ENCODE results near the gene LDB2. TPM values are rescaled to one million over a fixed set of nuclear protein-coding genes. Genes with fewer than 3 reads are reported as not detected.

The LDB2 gene
- total and polyA plus RNA-seq, 2 donors (not counting 3 experiments of a cell fraction or from before 2014, with no cell fraction given) = 127 to 223 TPM

GRCh38 chr4:16544251-16544721 is 354.2 kb downstream of the LDB2 start:
- CTCF ChIA-PET = no interaction called here
- Histone ChIP-seq H3K4me2 (ENCODE audit: insufficient read depth, low read length) (no peak overlapping the region), H3K4me1 (ENCODE audit: control insufficient read depth, extremely low read depth, insufficient read depth, low read length) (no peaks in the 10 kb centered on the region), H3K79me2 (ENCODE audit: control insufficient read depth, insufficient read depth, low read length) (no peaks in the 10 kb centered on the region), H3K9me3 (replicated peaks; ENCODE audit: control insufficient read depth, insufficient read depth, low read length) (no peaks in the 10 kb centered on the region), H3K27ac (ENCODE audit: insufficient read depth, low read depth, low read length) (no peak overlapping the region), H3K36me3 (ENCODE audit: control insufficient read depth in 2 of 2, extremely low read depth in 1 of 2, insufficient read depth in 2 of 2, low read length in 2 of 2) (no peaks in the 10 kb centered on the region), H4K20me1 (replicated peaks; ENCODE audit: control insufficient read depth, extremely low read depth, insufficient read depth, low read length) (no peaks in the 10 kb centered on the region), H3K4me3 (replicated peaks in 1 of 3; ENCODE audit: insufficient read depth in 1 of 3, low read depth in 1 of 3, low read length in 3 of 3) (no peak overlapping the region), H2AFZ (ENCODE audit: low read depth, low read length) (no peak overlapping the region), H3K9me1 (replicated peaks; ENCODE audit: control insufficient read depth, extremely low read depth, insufficient read depth, low read length) (no peaks in the 10 kb centered on the region), H3K27me3 (ENCODE audit: control insufficient read depth in 2 of 2, insufficient read depth in 2 of 2, low read length in 2 of 2) (no peaks in the 10 kb centered on the region), H3K9ac (replicated peaks; ENCODE audit: extremely low read depth, insufficient read depth, low read length) (no peak overlapping the region)
- FAIRE-seq (no peak), DNase-seq (ENCODE audit: low read depth, low spot score) (no peak)
- POLR2A ChIA-PET = no interaction called here
- BruUV-seq (replicated peaks) = no TSS peak
- intact Hi-C loops (cut with micrococcal nuclease) (no loop called here), dilution Hi-C loops (cut with MboI; ENCODE audit: extremely low pct_ligation_motif_present, low sequenced_read_pairs) (no loop called here)
- no peak for TF ChIP-seq CTCF (IDR thresholded peaks at IDR 0.05; ENCODE audit: extremely low read depth in 1 of 2, insufficient read depth in 1 of 2, low read depth in 1 of 2, low read length in 2 of 2)
- TF ChIP-seq POLR2AphosphoS5 (IDR thresholded peaks at IDR 0.05; ENCODE audit: insufficient read depth, low read depth, low read length) = no peak
- no peak for TF ChIP-seq JUN (IDR thresholded peaks at IDR 0.05; ENCODE audit: borderline replicate concordance, insufficient read depth, insufficient read length, low read depth)
- TF ChIP-seq FOS (IDR thresholded peaks at IDR 0.05; ENCODE audit: borderline replicate concordance, insufficient read depth, low read length) = no peak
- TF ChIP-seq MAX (IDR thresholded peaks at IDR 0.05; ENCODE audit: insufficient read depth, insufficient read length) = no peak
- TF ChIP-seq POLR2A (IDR thresholded peaks at IDR 0.05; ENCODE audit: low read depth, low read length) = no peak

- intact Hi-C loops (cut with micrococcal nuclease) (no loop called here), dilution Hi-C loops (cut with MboI; ENCODE audit: extremely low pct_ligation_motif_present, low sequenced_read_pairs) (no loop called here)
- no TSS peak for BruUV-seq (replicated peaks)
- Histone ChIP-seq H3K4me3 (replicated peaks in 1 of 3; ENCODE audit: insufficient read depth in 1 of 3, low read depth in 1 of 3, low read length in 3 of 3) (no peak overlapping the region), H3K9ac (replicated peaks; ENCODE audit: extremely low read depth, insufficient read depth, low read length) (no peak overlapping the region), H3K27me3 (ENCODE audit: control insufficient read depth in 2 of 2, insufficient read depth in 2 of 2, low read length in 2 of 2) (no peaks in the 10 kb centered on the region), H2AFZ (ENCODE audit: low read depth, low read length) (no peak overlapping the region), H3K4me1 (ENCODE audit: control insufficient read depth, extremely low read depth, insufficient read depth, low read length) (peaks cover 2% of the 10 kb centered on the region), H4K20me1 (replicated peaks; ENCODE audit: control insufficient read depth, extremely low read depth, insufficient read depth, low read length) (no peaks in the 10 kb centered on the region), H3K36me3 (ENCODE audit: control insufficient read depth in 2 of 2, extremely low read depth in 1 of 2, insufficient read depth in 2 of 2, low read length in 2 of 2) (peaks cover 0 to 10% of the 10 kb centered on the region in 2 experiments), H3K27ac (ENCODE audit: insufficient read depth, low read depth, low read length) (no peak overlapping the region), H3K79me2 (ENCODE audit: control insufficient read depth, insufficient read depth, low read length) (no peaks in the 10 kb centered on the region), H3K9me3 (replicated peaks; ENCODE audit: control insufficient read depth, insufficient read depth, low read length) (no peaks in the 10 kb centered on the region), H3K9me1 (replicated peaks; ENCODE audit: control insufficient read depth, extremely low read depth, insufficient read depth, low read length) (no peaks in the 10 kb centered on the region), H3K4me2 (ENCODE audit: insufficient read depth, low read length) (no peak overlapping the region)
- CTCF ChIA-PET = no interaction called here
- TF ChIP-seq FOS (IDR thresholded peaks at IDR 0.05; ENCODE audit: borderline replicate concordance, insufficient read depth, low read length) (no peak), MYC (IDR thresholded peaks at IDR 0.05; ENCODE audit: low read depth, low read length) (no peak)
- DNase-seq (ENCODE audit: low read depth, low spot score) (no peak), FAIRE-seq (no peak)
- POLR2A ChIA-PET = no interaction called here
These were observed 360.5 kb downstream of the LDB2 start for GRCh38 chr4:16537926-16538325.
